ENCODE data around the gene NDUFV3.
"Not testable (repeated sequence)": the region's sequence is repeated elsewhere in the genome, so short reads cannot be mapped to it uniquely, and the experiment has no call there.

NDUFV3 gene

DNA sequence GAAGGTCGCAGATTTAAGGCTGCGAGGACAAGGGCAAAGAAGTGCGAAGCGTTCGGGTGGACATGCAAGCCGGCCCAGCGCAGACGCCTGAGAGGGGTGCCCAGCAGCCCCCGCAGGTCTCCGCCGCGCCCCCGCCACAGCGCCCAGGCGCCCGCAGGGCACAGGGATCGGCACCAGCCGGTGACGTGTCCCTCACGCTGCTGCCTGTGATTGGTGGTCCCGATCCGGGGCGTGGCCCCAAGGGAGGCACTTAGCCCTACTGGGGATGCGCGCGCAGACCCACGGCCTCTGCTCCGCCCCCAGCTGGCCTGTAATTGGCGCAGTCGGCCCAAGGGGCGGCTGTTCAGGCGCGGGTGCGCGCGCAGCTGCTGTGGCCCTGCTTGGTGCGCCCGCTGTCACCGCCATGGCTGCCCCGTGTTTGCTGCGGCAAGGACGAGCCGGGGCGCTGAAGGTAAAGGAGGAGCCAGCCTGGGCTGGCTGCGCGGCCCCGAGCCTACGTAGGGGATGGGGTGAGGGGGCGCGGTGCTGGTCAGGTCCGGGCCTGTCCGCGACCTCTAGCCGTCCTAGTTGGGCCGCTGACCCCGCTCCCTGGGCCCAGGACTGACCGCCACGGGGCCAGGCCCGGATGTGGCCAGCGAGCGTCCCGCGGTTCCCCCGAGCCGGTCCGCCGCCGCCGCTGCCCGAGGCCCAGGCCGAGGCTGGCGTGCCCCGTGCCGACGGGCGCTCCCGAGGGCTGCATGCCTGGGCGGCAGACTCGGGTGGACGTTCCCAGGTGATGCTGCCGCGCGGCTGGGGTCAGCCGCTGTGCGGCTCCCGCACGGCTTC lies at the start of gene NDUFV3:
NDUFV3 (plus strand) TSS at position 379 of the 825 bp plus-strand sequence; CDS start at position 404, 25 bp downstream.
- DNase-seq (ENCODE audit: low read depth in 2 of 2), result peak; percentile 98 to 99
- TF ChIP-seq, protein P1, sequence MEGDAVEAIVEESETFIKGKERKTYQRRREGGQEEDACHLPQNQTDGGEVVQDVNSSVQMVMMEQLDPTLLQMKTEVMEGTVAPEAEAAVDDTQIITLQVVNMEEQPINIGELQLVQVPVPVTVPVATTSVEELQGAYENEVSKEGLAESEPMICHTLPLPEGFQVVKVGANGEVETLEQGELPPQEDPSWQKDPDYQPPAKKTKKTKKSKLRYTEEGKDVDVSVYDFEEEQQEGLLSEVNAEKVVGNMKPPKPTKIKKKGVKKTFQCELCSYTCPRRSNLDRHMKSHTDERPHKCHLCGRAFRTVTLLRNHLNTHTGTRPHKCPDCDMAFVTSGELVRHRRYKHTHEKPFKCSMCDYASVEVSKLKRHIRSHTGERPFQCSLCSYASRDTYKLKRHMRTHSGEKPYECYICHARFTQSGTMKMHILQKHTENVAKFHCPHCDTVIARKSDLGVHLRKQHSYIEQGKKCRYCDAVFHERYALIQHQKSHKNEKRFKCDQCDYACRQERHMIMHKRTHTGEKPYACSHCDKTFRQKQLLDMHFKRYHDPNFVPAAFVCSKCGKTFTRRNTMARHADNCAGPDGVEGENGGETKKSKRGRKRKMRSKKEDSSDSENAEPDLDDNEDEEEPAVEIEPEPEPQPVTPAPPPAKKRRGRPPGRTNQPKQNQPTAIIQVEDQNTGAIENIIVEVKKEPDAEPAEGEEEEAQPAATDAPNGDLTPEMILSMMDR (IDR thresholded peaks at IDR 0.05; ENCODE audit: low read depth, low read length), result no peak
- H3K4me3 ChIP-seq (replicated peaks in 1 of 2; ENCODE audit: low read depth in 2 of 2, low read length in 2 of 2), result peak within 1 kb of the TSS; percentile 69 to 87

DNA sequence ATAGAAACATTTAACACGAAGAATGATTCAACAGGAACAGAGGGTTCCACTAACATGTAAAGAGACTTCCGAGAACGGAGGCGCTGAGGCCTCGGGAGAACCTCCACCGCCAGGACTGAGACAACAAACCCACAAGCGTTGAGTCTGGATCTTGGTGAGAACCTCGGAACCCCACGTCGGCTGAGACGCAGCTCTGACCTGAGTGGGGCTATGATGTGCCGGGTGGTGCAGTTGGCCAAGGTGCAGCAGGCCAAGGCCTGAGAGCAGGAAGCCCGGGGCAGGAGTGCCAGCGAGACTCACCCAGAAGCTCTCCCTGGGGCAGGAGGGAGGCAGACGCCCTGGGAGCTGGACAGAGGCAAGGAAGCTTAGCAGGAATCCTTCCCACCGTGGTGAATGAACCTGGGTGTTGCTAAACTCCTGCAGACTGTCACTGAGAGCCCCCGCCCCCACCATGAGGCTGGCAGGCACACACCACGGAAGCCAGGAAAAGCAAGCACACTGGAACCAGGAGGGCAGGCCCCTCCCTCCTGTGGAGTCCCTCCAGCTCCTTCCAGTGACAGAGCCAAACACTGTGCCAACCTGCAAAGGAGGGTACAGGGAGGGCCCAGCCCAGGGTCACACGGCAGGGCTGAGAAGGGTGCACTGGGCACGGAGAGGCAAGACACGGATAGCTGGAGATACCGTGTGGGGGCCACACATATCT lies 48.5 kb upstream of the NDUFV3 start:
- no peak for DNase-seq (ENCODE audit: low read depth in 2 of 2)
- TF ChIP-seq, protein P1 (IDR thresholded peaks at IDR 0.05; ENCODE audit: low read depth, low read length), result no peak
- H3K4me3 ChIP-seq (replicated peaks in 1 of 2; ENCODE audit: low read depth in 2 of 2, low read length in 2 of 2), result no peak overlapping the region

DNA sequence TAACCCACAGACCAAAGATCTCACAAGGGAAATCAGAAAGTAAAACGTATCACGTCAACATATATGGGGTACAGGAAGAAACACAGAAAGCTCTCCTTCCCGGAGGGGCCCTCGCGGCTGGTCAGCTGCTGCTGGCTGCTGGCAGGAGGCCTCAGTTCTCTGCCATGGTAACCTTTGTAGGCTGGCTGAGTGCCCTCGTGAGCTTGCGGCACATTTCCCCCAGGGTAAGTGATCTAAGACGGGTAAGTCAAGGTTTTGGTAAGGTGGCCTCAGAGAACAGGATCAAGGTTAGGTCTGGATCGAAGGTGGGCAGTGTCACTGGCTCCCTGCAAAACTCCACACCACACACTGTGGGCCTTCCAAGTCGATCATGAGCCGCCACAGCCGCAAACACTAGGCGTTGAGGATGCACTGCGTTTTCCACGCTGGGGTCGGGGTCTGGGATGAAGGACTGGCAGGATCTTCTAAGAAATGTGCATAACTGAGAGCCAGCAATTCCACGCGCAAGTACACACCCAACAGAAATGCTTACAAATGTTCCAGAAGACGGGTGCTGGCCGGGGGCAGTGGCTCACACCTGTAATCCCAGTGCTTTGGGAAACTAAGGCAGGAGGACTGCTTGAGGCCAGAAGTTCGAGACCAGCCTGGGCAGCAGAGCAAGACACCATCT lies 47.7 kb upstream of the NDUFV3 start:
- TF ChIP-seq, protein P1 (IDR thresholded peaks at IDR 0.05; ENCODE audit: low read depth, low read length), result no peak
- H3K4me3 ChIP-seq (replicated peaks in 1 of 2; ENCODE audit: low read depth in 2 of 2, low read length in 2 of 2), result no peak overlapping the region
- DNase-seq (ENCODE audit: low read depth in 2 of 2), result peak in 1 of 2 donors; percentile 17

DNA sequence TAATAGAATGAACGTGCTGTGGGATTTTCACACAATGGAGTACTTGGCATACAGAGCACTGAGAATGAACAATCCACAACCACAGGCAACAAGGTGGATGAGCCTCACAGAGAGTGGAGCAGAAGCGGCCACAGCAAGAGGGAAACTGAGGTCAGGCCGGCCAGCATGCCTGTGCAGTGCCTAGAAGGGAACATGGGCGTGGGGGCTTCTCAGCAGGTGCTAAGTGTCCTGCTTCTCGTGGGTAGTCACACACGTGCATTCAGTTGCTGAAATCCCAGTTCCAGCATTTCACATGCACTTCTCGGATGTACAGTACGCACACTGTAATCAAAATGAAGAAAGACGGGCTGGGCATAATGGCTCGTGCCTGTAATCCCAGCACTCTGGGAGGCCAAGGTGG lies 46.9 kb upstream of the NDUFV3 start:
- DNase-seq (ENCODE audit: low read depth in 2 of 2), result no peak
- TF ChIP-seq, protein P1 (IDR thresholded peaks at IDR 0.05; ENCODE audit: low read depth, low read length), result no peak
- H3K4me3 ChIP-seq (replicated peaks in 1 of 2; ENCODE audit: low read depth in 2 of 2, low read length in 2 of 2), result no peak overlapping the region

DNA sequence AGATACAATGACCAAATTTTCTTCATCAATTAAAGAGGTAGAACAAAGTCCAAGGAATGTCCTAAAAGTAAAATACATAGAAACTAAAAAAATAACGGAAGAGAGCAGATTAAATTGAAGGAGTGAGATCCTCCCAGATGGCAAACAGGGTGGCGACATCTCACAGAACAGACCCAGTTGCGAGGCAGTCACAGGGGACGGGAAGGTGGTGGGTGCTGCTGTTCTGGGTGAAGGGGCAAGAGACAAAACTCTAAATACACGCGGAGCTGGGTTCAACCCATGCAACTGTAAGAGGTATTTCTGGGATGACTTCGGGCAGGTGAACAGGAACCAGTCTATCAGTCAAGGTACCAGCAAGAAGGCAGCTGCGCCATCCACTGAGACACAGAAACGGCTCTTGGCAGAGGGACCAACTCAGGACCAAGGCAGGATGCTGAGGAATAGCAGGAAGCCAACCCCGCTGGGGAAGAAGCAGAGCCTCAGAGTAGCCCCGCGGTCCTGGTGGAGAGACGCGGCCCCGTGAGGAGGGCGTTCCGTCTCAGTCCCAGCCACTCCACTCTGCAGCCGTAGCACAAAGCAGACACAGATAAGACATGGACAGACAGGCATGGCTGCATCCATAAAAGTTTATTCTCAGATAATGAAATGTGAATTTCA lies 45.9 kb upstream of the NDUFV3 start:
- TF ChIP-seq, protein P1 (IDR thresholded peaks at IDR 0.05; ENCODE audit: low read depth, low read length), result no peak
- H3K4me3 ChIP-seq (replicated peaks in 1 of 2; ENCODE audit: low read depth in 2 of 2, low read length in 2 of 2), result no peak overlapping the region
- DNase-seq (ENCODE audit: low read depth in 2 of 2), result no peak

DNA sequence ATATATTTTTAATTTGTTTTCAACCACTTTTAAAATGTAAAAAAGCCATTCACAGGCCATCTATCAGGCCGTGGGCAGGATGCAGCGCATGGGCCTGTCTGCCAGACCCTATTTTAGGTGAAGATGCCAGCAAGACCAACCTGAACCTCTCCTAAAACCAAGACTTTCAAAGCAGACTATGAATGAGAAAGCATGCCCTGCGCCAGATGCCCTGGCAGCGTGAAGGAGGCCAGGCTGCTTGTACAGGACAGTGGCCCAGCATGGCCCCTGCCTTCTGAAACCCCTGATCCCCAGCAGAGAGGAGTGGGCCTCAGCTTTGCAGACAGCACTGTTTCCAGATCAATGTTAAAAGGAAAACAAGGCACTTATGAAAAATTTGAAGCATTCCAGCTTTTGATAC lies 45.4 kb upstream of the NDUFV3 start:
- H3K4me3 ChIP-seq (replicated peaks in 1 of 2; ENCODE audit: low read depth in 2 of 2, low read length in 2 of 2), result no peak overlapping the region
- TF ChIP-seq, protein P1 (IDR thresholded peaks at IDR 0.05; ENCODE audit: low read depth, low read length), result no peak
- DNase-seq (ENCODE audit: low read depth in 2 of 2), result no peak

DNA sequence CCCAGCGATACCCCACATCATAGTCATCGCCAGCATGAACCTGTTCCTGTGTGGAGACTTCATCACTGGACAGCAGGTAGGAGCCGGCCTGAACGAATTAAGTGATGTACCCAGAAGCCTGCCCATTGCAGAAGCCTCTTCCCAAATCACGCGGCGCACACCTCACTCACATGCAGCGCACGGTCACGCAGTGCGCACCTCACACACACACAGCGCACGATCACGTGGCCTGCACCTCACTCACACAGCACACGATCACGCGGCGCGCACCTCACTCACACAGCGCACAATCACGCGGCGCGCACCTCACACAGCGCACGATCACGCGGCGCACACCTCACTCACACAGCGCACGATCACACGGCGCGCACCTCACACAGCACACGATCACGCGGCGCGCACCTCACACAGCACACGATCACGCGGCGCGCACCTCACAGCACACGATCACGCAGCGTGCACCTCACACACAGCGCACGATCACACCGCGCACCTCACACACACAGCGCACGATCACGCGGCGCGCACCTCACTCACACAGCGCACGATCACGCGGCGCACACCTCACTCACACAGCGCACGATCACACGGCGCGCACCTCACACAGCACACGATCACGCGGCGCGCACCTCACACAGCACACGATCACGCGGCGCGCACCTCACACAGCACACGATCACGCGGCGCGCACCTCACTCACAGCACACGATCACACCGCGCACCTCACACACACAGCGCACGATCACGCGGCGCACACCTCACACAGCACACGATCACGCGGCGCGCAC lies 44.8 kb upstream of the NDUFV3 start:
- not testable (repeated sequence) for DNase-seq (ENCODE audit: low read depth in 2 of 2); H3K4me3 ChIP-seq (replicated peaks in 1 of 2; ENCODE audit: low read depth in 2 of 2, low read length in 2 of 2)

All from cardiac fibroblast (primary cell).